ENCODE measurements around the gene CACNB2. TPM values are rescaled to one million over a fixed set of nuclear protein-coding genes. Genes with fewer than 3 reads are reported as not detected.
"Not testable (repeated sequence)": the region's sequence is repeated elsewhere in the genome, so short reads cannot be mapped to it uniquely, and the experiment has no call there.

Gene CACNB2
- total and polyA plus RNA-seq, 2 donors: 0.85 to 3.9 TPM

- Histone ChIP-seq H3K4me3 (ENCODE audit: low read length in 2 of 2) (no peak overlapping the region), H3K36me3 (ENCODE audit: control insufficient read depth in 2 of 2, insufficient read depth in 2 of 2, low read length in 1 of 2) (no peaks in the 10 kb centered on the region), H3K27me3 (ENCODE audit: control insufficient read depth in 2 of 2, insufficient read depth in 1 of 2, low read length in 1 of 2) (no peaks in the 10 kb centered on the region), H3K27ac (ENCODE audit: low read depth in 1 of 2, low read length in 1 of 2) (no peak overlapping the region), H3K9me3 (ENCODE audit: control insufficient read depth in 2 of 2, insufficient read depth in 1 of 2, low read length in 1 of 2) (no peaks in the 10 kb centered on the region), H3K4me1 (ENCODE audit: control insufficient read depth in 2 of 2, insufficient read depth in 2 of 2, low read length in 2 of 2) (no peaks in the 10 kb centered on the region)
- 92% methylated on average over 1 of the region's 1 CpG for WGBS
- DNase-seq (ENCODE audit: low read depth in 6 of 9, low spot score in 9 of 9): no peak
Observed at GRCh38 chr10:18436902-18437301, 296.7 kb downstream of the CACNB2 start.

GRCh38 chr10:18437486-18437885, 297.3 kb downstream of the CACNB2 start:
- no peak for DNase-seq (ENCODE audit: low read depth in 6 of 9, low spot score in 9 of 9)
- Histone ChIP-seq H3K27me3 (ENCODE audit: control insufficient read depth in 2 of 2, insufficient read depth in 1 of 2, low read length in 1 of 2) (no peaks in the 10 kb centered on the region), H3K9me3 (ENCODE audit: control insufficient read depth in 2 of 2, insufficient read depth in 1 of 2, low read length in 1 of 2) (no peaks in the 10 kb centered on the region), H3K4me1 (ENCODE audit: control insufficient read depth in 2 of 2, insufficient read depth in 2 of 2, low read length in 2 of 2) (no peaks in the 10 kb centered on the region), H3K27ac (ENCODE audit: low read depth in 1 of 2, low read length in 1 of 2) (no peak overlapping the region), H3K36me3 (ENCODE audit: control insufficient read depth in 2 of 2, insufficient read depth in 2 of 2, low read length in 1 of 2) (no peaks in the 10 kb centered on the region), H3K4me3 (ENCODE audit: low read length in 2 of 2) (no peak overlapping the region)
- WGBS: 77% methylated on average over 5 of the region's 5 CpGs

- Histone ChIP-seq H3K27ac (ENCODE audit: low read depth in 1 of 2, low read length in 1 of 2) (no peak overlapping the region), H3K9me3 (ENCODE audit: control insufficient read depth in 2 of 2, insufficient read depth in 1 of 2, low read length in 1 of 2) (no peaks in the 10 kb centered on the region), H3K4me1 (ENCODE audit: control insufficient read depth in 2 of 2, insufficient read depth in 2 of 2, low read length in 2 of 2) (no peaks in the 10 kb centered on the region), H3K36me3 (ENCODE audit: control insufficient read depth in 2 of 2, insufficient read depth in 2 of 2, low read length in 1 of 2) (no peaks in the 10 kb centered on the region), H3K27me3 (ENCODE audit: control insufficient read depth in 2 of 2, insufficient read depth in 1 of 2, low read length in 1 of 2) (no peaks in the 10 kb centered on the region), H3K4me3 (ENCODE audit: low read length in 2 of 2) (no peak overlapping the region)
- DNase-seq (ENCODE audit: low read depth in 6 of 9, low spot score in 9 of 9): no peak
- WGBS: 95% methylated on average over 17 of the region's 17 CpGs
Observed at GRCh38 chr10:18438361-18439126, 298.3 kb downstream of the CACNB2 start.

GRCh38 chr10:18439601-18440000, 299.4 kb downstream of the CACNB2 start:
- Histone ChIP-seq H3K36me3 (ENCODE audit: control insufficient read depth in 2 of 2, insufficient read depth in 2 of 2, low read length in 1 of 2) (no peaks in the 10 kb centered on the region), H3K4me3 (ENCODE audit: low read length in 2 of 2) (no peak overlapping the region), H3K4me1 (ENCODE audit: control insufficient read depth in 2 of 2, insufficient read depth in 2 of 2, low read length in 2 of 2) (no peaks in the 10 kb centered on the region), H3K27me3 (ENCODE audit: control insufficient read depth in 2 of 2, insufficient read depth in 1 of 2, low read length in 1 of 2) (no peaks in the 10 kb centered on the region), H3K9me3 (ENCODE audit: control insufficient read depth in 2 of 2, insufficient read depth in 1 of 2, low read length in 1 of 2) (no peaks in the 10 kb centered on the region), H3K27ac (ENCODE audit: low read depth in 1 of 2, low read length in 1 of 2) (no peak overlapping the region)
- DNase-seq (ENCODE audit: low read depth in 6 of 9, low spot score in 9 of 9): no peak
- WGBS: 98% methylated on average over 4 of the region's 4 CpGs

- not testable (repeated sequence) for DNase-seq (ENCODE audit: low read depth in 6 of 9, low spot score in 9 of 9); H3K27ac ChIP-seq (ENCODE audit: low read depth in 1 of 2, low read length in 1 of 2); H3K27me3 ChIP-seq (ENCODE audit: control insufficient read depth in 2 of 2, insufficient read depth in 1 of 2, low read length in 1 of 2); H3K4me3 ChIP-seq (ENCODE audit: low read length in 2 of 2); H3K9me3 ChIP-seq (ENCODE audit: control insufficient read depth in 2 of 2, insufficient read depth in 1 of 2, low read length in 1 of 2); H3K4me1 ChIP-seq (ENCODE audit: control insufficient read depth in 2 of 2, insufficient read depth in 2 of 2, low read length in 2 of 2); H3K36me3 ChIP-seq (ENCODE audit: control insufficient read depth in 2 of 2, insufficient read depth in 2 of 2, low read length in 1 of 2)
- 92% methylated on average over 6 of the region's 6 CpGs for WGBS
Observed at GRCh38 chr10:18445635-18446034, 305.4 kb downstream of the CACNB2 start.

GRCh38 chr10:18446205-18446604, 306.0 kb downstream of the CACNB2 start:
- no peak overlapping the region for H3K27ac ChIP-seq (ENCODE audit: low read depth in 1 of 2, low read length in 1 of 2)
- H3K9me3 ChIP-seq (ENCODE audit: control insufficient read depth in 2 of 2, insufficient read depth in 1 of 2, low read length in 1 of 2): no peaks in the 10 kb centered on the region
- no peaks in the 10 kb centered on the region for H3K36me3 ChIP-seq (ENCODE audit: control insufficient read depth in 2 of 2, insufficient read depth in 2 of 2, low read length in 1 of 2)
- DNase-seq (ENCODE audit: low read depth in 6 of 9, low spot score in 9 of 9): no peak
- H3K27me3 ChIP-seq (ENCODE audit: control insufficient read depth in 2 of 2, insufficient read depth in 1 of 2, low read length in 1 of 2): no peaks in the 10 kb centered on the region
- no peaks in the 10 kb centered on the region for H3K4me1 ChIP-seq (ENCODE audit: control insufficient read depth in 2 of 2, insufficient read depth in 2 of 2, low read length in 2 of 2)
- no peak overlapping the region for H3K4me3 ChIP-seq (ENCODE audit: low read length in 2 of 2)

- WGBS: 87% methylated on average over 7 of the region's 7 CpGs
- H3K27ac ChIP-seq (ENCODE audit: low read depth in 1 of 2, low read length in 1 of 2): no peak overlapping the region
Observed at GRCh38 chr10:18449611-18450026, 309.4 kb downstream of the CACNB2 start.

GRCh38 chr10:18450298-18450697, 310.1 kb downstream of the CACNB2 start:
- Histone ChIP-seq H3K36me3 (ENCODE audit: control insufficient read depth in 2 of 2, insufficient read depth in 2 of 2, low read length in 1 of 2) (no peaks in the 10 kb centered on the region), H3K9me3 (ENCODE audit: control insufficient read depth in 2 of 2, insufficient read depth in 1 of 2, low read length in 1 of 2) (no peaks in the 10 kb centered on the region), H3K4me3 (ENCODE audit: low read length in 2 of 2) (no peak overlapping the region), H3K27me3 (ENCODE audit: control insufficient read depth in 2 of 2, insufficient read depth in 1 of 2, low read length in 1 of 2) (no peaks in the 10 kb centered on the region), H3K27ac (ENCODE audit: low read depth in 1 of 2, low read length in 1 of 2) (no peak overlapping the region), H3K4me1 (ENCODE audit: control insufficient read depth in 2 of 2, insufficient read depth in 2 of 2, low read length in 2 of 2) (no peaks in the 10 kb centered on the region)
- DNase-seq (ENCODE audit: low read depth in 6 of 9, low spot score in 9 of 9): no peak
- WGBS: 93% methylated on average over 6 of the region's 6 CpGs

More at GRCh38 chr10:18449611-18450026, 309.4 kb downstream of the CACNB2 start:
- no peaks in the 10 kb centered on the region for H3K36me3 ChIP-seq (ENCODE audit: control insufficient read depth in 2 of 2, insufficient read depth in 2 of 2, low read length in 1 of 2)
- H3K9me3 ChIP-seq (ENCODE audit: control insufficient read depth in 2 of 2, insufficient read depth in 1 of 2, low read length in 1 of 2): no peaks in the 10 kb centered on the region
- H3K4me1 ChIP-seq (ENCODE audit: control insufficient read depth in 2 of 2, insufficient read depth in 2 of 2, low read length in 2 of 2): no peaks in the 10 kb centered on the region
- no peaks in the 10 kb centered on the region for H3K27me3 ChIP-seq (ENCODE audit: control insufficient read depth in 2 of 2, insufficient read depth in 1 of 2, low read length in 1 of 2)
- H3K4me3 ChIP-seq (ENCODE audit: low read length in 2 of 2): no peak overlapping the region
- DNase-seq (ENCODE audit: low read depth in 6 of 9, low spot score in 9 of 9): no peak

DNA sequence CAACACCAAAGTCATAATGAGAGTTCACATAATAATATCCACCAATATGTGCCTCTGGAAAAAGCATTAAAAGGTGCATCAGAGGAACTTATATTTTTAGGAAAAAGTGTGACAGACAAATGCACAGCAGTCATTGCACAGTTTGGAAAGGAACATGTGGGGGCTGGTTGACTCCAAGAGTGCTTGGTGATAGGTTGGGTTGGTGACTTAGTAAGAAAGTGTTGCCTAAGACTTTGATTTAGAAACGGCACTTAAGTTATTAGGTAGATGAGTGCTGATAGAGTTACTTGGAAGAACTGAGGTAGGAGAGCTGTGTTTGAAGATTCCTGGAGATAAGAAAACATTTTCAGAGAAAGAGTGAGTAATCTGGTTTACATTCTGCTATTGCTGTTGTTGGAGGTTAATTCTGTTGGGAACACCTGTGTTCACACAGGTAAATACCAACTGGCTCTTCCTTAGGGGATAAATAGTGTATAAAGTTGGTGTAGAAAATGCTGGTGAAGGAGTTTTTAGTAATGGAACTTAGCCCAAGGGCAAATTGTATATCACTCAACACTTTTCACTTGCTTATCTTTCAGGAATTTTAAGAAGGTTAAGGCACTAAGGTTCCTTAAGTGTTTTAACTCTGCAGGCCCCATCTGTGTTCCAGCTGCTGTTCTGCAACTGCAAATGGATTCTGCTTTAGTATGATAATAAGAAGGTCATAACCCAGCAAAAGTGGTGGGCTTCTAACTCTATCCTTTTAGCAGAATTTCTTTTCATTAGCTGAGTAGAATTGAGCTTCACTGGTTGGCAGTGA, 315.1 kb downstream of the CACNB2 start:
- H3K4me3 ChIP-seq (ENCODE audit: low read length in 2 of 2): no peak overlapping the region
- no peaks in the 10 kb centered on the region for H3K4me1 ChIP-seq (ENCODE audit: control insufficient read depth in 2 of 2, insufficient read depth in 2 of 2, low read length in 2 of 2)
- H3K36me3 ChIP-seq (ENCODE audit: control insufficient read depth in 2 of 2, insufficient read depth in 2 of 2, low read length in 1 of 2): no peaks in the 10 kb centered on the region
- DNase-seq (ENCODE audit: low read depth in 6 of 9, low spot score in 9 of 9): no peak
- WGBS: 82% methylated on average over 1 of the region's 1 CpG
- no peaks in the 10 kb centered on the region for H3K9me3 ChIP-seq (ENCODE audit: control insufficient read depth in 2 of 2, insufficient read depth in 1 of 2, low read length in 1 of 2)
- no peak overlapping the region for H3K27ac ChIP-seq (ENCODE audit: low read depth in 1 of 2, low read length in 1 of 2)
- no peaks in the 10 kb centered on the region for H3K27me3 ChIP-seq (ENCODE audit: control insufficient read depth in 2 of 2, insufficient read depth in 1 of 2, low read length in 1 of 2)

Data from thymus (tissue), 11 donors.